Stimulated activated CD8-positive, alpha-beta memory T cell treated with anti-CD3 and anti-CD28 coated beads, Interleukin-4, amount 100 ng/mL, for 1 hour (primary cell): ENCODE measurements around the gene FLNA.
"Not testable (repeated sequence)": the region's sequence is repeated elsewhere in the genome, so short reads cannot be mapped to it uniquely, and the experiment has no call there.

Experiments used
- DNase-seq, 2 donors: peaks; one replicate each; pipeline ENCODE4 v3.0.0-alpha.2; 2020; ENCODE audit warnings: low read depth in 2 of 2, low spot score in 1 of 2

The FLNA gene, protein sequence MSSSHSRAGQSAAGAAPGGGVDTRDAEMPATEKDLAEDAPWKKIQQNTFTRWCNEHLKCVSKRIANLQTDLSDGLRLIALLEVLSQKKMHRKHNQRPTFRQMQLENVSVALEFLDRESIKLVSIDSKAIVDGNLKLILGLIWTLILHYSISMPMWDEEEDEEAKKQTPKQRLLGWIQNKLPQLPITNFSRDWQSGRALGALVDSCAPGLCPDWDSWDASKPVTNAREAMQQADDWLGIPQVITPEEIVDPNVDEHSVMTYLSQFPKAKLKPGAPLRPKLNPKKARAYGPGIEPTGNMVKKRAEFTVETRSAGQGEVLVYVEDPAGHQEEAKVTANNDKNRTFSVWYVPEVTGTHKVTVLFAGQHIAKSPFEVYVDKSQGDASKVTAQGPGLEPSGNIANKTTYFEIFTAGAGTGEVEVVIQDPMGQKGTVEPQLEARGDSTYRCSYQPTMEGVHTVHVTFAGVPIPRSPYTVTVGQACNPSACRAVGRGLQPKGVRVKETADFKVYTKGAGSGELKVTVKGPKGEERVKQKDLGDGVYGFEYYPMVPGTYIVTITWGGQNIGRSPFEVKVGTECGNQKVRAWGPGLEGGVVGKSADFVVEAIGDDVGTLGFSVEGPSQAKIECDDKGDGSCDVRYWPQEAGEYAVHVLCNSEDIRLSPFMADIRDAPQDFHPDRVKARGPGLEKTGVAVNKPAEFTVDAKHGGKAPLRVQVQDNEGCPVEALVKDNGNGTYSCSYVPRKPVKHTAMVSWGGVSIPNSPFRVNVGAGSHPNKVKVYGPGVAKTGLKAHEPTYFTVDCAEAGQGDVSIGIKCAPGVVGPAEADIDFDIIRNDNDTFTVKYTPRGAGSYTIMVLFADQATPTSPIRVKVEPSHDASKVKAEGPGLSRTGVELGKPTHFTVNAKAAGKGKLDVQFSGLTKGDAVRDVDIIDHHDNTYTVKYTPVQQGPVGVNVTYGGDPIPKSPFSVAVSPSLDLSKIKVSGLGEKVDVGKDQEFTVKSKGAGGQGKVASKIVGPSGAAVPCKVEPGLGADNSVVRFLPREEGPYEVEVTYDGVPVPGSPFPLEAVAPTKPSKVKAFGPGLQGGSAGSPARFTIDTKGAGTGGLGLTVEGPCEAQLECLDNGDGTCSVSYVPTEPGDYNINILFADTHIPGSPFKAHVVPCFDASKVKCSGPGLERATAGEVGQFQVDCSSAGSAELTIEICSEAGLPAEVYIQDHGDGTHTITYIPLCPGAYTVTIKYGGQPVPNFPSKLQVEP (N-terminal part only)

DNA sequence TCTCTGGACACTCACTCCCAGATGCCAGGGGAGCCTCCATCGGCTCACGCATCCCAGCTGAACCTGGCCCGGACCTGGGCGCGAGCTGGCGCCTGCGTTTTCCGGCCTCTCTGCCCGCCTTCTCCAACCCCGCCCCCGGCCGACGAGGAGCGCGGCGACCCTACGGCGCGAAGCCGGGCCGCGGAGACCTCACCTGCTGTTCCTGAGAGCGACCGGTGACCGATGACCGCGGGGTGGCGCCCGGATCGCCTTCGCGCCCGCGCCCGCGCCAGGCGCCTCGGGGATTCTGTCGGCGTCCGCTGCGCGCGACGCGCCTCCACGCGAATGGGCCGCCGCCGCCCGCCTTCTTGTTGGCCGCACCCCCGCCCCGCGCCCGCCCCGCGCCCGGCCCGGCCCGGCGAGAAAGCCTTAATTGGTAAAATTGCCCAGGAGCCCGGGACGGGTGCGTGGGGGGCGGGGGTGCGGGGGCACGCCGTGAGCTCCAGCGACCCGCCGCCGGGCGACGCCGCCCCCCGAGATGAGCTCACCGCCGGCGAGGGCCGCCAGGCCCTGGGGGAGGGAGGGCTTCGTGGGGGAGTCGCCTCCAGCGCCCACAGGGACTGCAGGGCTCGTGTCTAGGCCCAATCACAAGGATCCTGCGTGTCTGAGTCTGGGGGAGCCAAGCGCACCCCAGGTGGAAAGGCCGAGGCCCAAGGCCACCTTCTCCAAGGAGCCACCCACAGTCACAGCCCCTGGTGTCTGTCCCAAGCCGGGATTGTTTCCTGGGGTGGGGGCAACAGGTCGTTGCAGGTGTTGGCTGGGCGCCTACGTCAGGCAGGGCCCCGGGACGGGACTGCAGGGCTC is at the start of gene FLNA:
Gene FLNA, minus strand, starts transcription at position 322 of the 843 bp plus-strand sequence. CDS start 3,389 bp downstream, outside the sequence.
- DNase-seq = no peak

DNA sequence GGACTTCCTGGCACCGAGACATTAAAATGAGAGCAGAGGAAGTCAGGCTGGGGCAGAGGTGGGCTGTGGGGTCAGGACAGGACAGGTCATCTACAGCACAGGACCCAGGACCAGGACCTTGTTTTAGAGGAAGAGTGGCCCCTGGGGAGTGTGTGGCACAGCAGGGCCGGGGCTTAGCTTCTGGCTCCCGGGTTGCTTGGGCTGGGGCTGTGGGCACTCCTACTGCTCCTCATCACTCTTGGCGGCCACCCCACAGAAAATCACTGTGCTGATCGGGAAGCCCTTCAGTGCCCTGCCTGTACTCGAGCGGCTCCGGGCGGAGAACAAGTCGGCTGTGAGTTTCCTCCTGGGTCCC is 45.9 kb upstream of the FLNA start:
- DNase-seq = no peak

DNA sequence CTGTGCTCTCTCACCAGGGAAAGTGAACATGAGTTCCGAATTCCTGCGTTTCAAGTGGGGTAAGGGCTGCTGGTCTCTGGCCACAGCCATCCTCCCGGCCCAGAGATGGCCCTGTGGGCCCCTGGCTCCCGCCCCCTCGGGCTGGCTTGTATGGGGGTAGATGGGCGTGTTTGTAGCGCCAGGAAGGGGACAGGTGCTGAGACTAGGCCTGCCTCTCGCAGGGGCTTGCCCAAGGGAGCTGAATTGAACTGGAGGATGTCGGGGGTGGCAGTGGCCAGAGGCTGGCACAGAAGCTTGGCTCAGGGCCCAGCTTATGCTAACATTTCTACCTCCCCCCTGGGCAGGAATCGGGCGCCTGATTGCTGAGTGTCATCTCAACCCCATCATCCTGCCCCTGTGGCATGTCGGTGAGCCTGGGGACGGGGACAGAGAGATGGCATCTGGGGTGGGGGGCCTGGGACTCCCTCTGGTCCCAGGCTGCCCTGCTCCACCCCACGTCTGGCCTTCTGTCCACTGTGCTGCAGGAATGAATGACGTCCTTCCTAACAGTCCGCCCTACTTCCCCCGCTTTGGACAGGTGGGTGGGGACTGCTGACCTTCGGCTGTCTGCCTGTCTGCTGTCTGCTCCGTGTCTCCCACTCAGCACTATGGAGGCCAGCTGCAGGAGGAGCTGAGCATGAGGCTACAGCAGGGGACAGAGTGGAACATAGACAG is 45.4 kb upstream of the FLNA start:
- no peak for DNase-seq

DNA sequence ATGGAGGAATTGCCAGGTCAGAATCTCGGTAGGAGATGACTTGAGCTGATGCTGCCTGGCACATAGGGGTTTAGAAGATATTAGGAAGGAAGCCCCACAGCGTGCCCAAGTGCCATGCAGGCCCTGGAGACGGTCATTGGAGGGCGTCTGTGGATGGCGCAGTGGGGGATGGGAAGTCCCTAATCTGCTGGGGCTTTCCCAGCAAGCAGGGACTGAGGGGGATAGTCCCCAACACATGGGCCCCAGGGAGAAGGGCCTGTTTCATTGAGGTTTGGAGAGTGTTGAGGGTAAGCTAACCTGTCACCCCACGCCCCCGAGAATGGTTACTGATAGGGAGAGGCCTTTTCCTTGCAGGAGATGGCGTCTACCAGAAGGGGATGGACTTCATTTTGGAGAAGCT is 44.8 kb upstream of the FLNA start:
- DNase-seq = no peak

DNA sequence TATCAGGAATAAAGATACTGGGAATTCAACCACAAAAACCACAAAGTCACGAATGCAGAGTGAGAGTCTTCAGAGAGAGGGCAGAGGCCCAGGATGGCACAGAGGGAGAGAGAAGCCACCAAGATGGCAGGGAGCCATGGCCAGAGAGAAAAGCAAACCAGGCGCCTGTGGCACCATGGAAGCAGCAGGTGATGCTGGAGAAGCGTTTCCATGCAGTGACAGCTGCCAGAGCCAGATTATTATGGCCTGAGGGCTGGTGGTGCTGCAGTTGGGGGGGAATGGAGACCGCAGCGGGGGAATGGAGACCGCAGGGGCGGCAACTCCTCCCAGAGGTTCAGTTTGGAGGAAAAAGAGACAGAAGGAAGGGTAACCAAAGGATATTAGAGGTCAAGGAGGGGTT is 42.7 kb upstream of the FLNA start:
- DNase-seq = no peak

DNA sequence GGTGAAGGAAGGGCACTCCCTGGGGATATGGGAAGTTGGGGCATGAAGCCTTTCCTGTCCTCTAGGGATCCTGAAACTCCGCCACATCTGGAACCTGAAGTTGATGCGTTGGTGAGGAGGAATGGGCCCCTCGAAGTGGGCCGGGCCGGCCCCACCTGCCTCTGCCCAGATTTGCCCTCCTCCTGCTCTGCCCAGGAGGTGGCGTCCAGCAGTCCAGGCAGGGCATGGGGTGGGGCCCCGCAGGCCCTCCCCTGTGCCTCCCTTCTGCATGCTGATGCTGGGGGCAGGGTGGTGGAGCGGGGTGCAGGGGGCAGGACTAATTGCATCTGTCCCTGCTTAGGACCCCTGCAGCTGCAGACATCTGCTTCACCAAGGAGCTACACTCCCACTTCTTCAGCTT is 38.7 kb upstream of the FLNA start:
- DNase-seq = no peak

DNA sequence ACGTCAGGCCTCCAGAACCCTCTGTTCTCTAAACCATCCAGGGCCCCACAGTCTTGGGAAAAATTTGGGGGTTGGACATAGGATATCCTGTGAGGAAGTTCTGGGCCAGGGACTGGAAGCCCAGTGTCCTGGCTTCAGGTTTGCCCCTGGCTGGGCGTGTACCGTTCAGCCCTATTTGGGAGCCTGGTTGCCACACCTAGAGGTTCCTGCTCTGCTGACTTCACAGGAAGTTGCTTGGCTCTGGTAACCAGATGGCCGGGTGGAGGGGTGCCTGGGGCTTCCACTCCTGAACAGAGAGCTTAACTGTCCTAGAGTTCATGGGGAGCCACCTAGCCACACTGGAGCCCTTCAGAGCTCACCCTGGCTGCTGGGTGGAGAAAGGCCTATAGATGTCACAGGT is 38.0 kb upstream of the FLNA start:
- no peak for DNase-seq

DNA sequence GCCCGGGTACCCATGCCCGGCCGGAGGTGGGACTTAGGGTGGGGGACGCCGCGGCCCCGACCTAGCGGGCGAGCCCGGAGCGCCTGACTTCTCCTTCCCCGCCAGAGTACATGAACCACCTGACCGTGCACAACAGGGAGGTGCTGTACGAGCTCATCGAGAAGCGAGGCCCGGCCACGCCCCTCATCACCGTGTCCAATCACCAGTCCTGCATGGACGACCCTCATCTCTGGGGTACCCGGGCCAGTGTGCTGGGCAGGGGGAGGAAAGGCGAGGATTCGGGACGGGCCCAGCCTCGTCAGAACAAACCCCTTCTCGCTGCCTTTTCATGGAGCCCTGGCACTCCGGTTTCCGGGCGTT is 37.5 kb upstream of the FLNA start:
- no peak for DNase-seq

DNA sequence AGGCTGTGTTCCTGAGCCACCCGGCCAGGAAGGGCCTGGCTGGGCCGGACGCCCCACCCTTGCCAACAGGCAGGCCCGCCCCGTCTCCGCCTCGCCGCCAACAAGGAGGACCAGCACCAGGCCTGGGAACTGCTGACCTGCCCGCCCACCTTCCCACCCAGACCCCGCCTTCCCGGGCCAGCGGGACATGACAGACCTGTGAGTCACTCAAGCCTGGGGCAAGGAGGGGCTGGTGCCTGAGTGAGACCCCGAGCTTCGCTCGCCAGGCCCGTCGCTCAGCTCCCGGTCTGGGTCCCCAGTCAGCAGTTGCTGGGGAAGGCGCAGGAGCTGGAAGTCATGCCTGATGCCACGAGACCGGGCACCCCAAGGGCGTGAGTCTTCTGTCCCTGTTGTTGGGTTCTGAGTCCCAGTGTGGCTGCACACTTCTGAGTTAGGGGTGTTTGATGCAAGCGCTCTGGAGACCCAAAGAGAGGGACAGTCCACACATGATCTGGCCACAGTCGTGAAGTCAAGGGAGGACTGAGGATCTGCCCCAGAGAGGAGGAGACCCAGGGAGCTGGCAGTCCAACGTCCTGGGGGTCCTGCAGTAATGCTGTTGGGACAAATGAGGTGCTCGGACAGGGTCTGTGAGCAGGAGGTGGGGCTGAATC is 34.9 kb upstream of the FLNA start, which contains the start of gene DNASE1L1:
Gene DNASE1L1, minus strand, starts transcription at position 33 of the 650 bp plus-strand sequence. CDS start 3,686 bp downstream, outside the sequence.
- DNase-seq = no peak

DNA sequence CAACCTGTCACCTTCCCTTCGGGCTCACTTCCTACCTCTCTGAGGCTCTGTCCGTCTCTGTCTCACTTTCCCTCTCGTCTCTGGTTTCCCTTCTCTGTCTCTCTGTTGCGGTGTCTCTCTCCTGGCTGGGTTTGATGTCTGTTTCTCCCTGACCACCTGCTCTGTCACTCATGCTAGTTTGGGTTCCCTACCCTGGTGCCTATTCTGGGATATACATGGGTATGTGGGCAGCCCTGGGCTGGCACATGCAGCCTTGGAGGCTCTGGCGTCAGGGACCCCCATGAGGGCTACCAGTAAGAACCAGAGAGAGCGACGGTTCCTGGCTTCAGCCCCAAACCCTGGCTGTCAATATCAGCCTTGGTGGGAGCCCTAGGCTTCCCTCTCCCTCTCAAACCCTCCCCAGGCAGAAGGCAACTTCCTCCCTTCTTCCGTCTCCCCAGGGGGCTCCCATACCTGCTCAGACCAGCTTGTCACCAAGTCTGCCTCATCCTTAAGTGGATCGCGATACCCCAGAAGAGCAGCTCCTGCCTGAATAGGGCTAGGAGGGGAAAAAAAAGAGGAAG is 34.3 kb upstream of the FLNA start:
- DNase-seq = no peak

DNA sequence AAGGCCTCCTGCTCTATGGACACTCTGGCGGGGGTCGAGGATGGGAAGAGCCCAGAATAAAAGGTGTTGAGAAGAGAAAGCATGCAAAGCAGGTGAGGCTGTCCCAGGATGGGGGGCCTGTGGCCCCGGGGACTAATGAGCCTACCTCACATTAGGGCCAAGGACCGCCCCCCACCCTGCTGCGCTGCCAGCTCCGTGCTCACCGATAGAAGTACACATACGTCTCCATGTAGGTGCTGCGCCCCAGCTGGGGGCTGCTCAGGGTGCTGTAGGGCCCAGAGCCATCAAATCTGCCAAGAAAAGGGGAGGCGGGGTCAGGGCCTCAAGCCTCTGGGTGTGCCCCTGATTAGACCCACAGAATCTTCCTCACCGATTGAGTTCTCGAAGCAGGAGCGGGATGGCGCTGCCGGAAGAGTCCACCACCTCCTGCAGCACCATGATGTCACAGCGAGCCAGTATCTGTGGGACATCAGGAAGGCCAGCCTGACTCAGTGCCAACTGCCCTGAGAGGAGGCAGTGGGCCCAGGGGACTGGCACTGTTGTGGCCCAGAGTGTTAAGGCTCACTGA is 30.3 kb upstream of the FLNA start:
- DNase-seq = no peak

DNA sequence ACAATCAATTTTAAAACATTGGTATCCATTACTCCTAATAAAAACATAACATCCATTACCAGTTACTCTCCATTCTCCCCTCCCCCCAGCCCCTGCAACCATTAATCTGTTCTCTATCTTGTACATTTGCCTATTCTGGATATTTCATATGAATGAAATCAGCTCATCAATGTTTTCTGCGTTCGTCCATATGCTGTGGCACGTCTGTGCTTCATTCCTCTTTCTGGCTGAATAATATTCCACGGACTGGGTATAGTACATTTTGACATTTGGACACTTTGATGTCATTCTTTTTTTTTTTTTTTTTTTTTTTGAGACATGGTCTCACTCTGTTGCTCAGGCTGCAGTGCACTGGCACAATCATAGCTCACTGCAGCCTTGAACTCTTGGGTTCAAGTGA is 29.4 kb upstream of the FLNA start:
- DNase-seq = no peak

DNA sequence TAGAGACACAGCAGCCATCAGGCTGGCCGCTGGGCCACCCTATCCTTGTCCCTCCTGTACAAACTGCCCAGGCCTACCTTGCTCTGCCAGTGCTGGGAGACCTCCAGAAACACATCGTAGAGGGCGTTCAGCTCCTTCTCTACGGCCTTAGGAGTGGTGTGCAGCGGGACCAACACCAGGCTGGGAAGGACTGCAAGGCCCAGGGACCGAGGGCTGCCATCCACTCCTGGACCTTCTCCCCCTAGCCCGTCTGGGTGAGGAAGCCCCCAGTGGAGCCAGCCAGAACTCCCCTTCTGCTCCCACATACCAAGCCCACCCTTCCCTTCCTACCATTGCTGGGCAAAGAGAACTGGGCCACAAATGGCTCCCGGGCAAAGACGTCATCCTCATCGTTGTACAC is 28.8 kb upstream of the FLNA start:
- no peak for DNase-seq

DNA sequence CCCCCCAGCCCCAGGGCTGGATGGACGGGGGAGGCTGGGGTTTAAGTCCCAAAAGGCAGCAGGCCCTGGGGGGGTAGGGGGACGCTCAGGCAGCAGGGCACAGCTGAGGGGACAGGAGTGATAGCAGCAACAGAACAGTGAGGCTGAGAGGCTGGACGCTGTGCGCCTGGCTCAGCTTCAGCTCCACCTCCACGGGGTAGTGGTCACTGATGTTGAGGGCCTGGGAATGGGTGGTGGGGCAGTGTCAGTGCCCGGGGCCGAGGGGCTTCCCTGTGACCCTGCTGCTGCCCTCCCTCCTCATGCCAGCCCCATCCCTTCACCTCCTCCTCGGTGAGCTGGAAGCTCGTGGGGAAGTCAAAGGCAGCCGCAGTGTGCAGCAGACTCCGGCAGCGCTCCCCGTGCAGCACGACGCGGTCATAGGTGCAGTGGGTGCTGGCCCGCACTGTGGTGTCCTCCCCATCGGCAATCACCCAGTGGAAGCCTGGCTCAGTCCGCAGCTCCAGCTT is 28.2 kb upstream of the FLNA start:
- DNase-seq = no peak

DNA sequence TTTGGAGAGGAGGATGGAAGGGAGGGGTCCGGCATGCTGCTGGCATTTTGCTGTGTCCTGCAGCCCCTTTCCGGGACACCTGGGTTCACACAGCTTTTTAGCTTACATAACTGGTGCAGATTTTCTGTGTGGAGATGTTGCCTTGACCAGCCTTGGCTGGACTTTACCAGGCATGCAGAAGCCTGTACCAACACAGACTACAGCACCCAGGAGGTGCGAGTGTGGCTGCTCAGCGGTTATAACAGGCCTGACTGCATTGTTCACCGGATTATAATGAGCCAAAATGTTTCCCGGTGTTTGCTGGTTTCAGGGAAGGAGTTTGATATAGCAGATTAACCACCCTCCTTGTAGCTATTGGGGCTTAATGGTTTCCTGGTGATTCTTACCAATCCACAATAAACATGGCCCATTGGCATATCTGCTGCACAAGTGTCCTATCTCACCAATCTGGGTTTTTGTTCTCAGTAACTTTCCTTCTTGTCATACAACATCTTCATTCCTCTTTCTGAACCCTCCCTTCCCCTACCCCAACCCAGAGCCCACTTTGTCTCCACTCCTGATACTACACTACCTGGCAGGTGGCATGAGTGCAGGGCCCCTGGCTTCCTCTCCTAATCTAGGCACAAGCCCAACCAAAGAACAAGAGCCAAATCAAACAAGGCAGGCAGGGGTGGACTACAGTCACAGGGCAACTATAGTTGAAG is 27.6 kb upstream of the FLNA start:
- DNase-seq = no peak

DNA sequence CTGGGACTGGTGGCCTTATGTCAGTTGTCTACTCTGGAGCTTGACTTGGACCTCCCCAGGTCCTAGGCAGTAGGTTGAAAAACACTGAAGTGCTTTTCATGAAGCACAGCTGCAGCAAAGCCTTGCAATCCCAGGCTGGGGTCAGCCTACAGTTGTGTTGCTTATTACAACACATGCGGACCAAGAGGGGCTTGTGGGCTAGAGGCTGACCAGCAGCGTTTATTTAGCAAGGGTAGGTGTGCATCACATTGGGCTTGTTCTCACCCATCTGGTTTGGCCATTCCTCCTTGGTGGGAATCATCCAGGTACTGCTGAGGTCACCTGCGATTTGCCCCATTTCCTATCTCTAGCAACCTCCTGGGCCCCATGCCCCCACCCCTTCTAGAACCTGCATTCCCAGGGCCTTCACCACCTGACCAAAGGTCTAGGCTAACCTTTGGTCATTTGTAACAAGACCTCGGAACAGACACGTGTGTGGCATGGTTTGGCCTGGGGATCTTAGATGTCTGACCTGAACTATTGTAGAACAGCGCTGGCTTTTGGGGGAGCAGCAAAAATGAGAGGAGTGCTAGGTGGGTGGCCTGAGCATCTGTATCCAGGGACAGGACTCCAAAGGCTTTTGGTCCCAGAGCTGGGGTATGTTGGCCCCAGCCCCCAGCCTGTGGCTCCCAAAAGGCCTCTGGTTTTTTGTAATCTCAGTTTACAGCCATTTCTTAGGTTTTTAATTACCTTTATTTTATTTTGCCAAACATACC is 26.8 kb upstream of the FLNA start:
- DNase-seq = no peak

DNA sequence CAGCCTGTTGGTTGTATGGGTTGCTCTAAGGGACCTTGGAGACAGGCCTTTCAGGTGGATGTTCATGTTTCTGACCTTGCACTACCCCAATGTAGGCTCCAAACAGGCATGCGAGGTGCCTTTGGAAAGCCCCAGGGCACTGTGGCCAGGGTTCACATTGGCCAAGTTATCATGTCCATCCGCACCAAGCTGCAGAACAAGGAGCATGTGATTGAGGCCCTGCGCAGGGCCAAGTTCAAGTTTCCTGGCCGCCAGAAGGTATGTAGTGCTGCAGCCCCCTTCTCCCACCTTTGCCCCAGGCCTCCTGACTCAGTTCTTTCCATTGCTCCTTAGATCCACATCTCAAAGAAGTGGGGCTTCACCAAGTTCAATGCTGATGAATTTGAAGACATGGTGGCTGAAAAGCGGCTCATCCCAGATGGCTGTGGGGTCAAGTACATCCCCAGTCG is 26.0 kb upstream of the FLNA start:
- DNase-seq = not testable (repeated sequence)
